GM12874 (cell line): Measurements from ENCODE around the gene APOBEC3B.

Source experiments
- TF ChIP-seq, protein P1 (sequence below): IDR thresholded peaks from 2 replicates; pipeline ENCODE4 v1.5.1; 2011; ENCODE audit warnings: low read depth, mild to moderate bottlenecking, control low read depth, low read length, moderate library complexity; ENCODE audit not compliant: insufficient read depth

APOBEC3B gene

DNA sequence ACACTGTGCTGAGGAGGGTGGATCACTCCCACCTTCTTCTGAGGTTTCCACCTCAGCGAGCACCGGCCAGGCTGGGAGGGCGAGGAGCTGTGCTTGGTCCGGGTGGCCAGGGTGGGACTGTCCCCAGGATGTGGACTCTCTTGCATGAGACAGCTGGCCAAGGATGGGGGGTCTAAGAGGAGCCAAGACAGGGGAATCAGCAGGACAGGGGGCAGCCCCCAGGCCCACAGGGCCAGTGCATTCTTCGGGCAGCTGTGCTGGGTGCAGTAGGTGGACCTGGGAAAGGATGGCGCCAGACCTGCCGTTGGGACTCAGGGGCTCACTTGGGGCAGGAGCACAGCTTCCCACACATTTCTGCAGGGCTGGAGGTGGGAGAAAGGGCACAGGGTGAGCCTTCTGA is 15.2 kb upstream of the APOBEC3B start:
- TF ChIP-seq, protein P1, sequence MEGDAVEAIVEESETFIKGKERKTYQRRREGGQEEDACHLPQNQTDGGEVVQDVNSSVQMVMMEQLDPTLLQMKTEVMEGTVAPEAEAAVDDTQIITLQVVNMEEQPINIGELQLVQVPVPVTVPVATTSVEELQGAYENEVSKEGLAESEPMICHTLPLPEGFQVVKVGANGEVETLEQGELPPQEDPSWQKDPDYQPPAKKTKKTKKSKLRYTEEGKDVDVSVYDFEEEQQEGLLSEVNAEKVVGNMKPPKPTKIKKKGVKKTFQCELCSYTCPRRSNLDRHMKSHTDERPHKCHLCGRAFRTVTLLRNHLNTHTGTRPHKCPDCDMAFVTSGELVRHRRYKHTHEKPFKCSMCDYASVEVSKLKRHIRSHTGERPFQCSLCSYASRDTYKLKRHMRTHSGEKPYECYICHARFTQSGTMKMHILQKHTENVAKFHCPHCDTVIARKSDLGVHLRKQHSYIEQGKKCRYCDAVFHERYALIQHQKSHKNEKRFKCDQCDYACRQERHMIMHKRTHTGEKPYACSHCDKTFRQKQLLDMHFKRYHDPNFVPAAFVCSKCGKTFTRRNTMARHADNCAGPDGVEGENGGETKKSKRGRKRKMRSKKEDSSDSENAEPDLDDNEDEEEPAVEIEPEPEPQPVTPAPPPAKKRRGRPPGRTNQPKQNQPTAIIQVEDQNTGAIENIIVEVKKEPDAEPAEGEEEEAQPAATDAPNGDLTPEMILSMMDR = no peak

DNA sequence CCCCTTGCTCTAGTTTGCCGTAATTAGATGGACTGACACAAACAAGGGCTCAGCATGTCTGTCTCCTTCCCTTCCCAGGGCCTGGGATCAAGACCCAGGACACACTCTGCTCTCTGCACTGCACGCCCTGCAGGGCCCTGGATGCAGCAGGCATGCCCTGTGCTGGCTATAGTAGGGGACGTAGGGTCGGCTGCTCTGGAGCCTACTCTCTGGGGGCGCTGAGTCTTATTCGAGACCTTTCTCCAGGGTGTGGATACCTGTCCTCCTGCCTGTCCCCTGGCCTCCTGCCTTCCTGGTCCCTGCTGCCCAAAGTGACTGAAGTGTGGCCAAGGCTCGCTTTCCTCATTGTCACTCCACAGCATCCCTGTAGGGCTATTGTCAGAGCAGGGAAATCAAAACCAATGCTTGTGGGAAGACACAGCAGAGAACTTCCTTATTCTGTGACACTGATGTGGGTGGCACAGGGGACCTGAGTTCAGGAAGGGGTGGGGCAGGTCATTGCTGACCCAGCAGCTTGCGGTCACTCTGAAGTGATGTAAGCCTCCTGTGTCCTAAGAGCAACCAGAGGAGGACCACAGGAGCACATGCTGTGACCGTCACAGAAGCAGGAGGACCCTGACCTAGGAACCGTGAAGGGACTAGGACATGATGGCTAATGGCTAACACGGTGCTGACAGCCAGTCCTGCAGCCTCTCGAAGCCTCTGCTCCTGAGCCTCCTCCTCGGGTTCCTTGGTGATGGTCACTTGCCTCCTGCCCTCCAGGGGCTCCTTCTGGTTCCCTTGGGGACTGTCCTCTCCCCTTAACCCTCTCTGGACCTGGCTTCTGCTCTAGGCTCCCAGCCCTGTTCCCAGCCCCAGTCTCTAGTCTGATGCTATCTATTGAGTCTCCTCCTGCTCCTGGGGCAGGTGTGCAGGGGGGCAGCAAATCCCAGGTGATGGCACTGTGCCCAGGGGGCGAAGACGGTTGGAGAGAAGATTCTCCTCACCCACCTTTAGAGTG is 14.4 kb upstream of the APOBEC3B start:
- TF ChIP-seq, protein P1 = no peak

DNA sequence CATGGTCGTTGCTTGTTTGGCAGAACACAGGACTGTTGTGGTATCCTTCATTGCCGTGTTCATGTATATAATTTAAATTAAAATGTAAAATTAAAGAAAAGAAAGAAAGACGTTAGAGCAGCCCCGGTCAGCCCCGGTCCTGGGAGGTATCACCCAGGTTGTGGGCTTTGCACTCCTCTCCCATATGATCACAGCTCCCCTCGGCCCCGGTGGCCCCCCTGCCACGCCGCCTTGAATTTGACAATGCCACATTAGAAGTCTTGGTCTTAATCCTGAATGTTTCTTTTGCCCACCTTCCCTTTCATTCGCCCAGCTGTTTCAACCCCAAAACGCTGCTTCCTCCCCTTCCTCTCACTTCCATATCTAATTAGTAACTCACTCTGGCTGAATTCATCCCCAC is 13.3 kb upstream of the APOBEC3B start:
- TF ChIP-seq, protein P1 = no peak

DNA sequence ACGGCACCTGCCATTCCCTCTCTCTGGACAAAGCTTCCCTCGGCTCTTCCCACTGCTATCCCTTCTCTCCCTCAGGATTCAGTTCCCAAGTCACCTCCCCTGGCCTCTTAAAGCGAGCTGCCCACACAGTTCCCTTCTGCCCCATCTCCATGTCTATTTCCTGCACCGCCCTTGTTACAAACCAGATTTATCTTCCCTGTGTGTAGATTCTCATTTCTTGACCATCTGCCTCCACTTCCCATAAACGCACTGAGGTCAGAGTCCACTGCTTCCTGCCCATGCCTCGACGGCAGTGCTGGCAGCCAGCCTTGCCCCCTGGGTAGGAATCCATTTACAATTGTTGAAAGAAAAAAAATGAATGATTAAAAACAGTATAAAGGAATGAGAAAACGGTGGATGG is 11.6 kb upstream of the APOBEC3B start:
- TF ChIP-seq, protein P1 = no peak

DNA sequence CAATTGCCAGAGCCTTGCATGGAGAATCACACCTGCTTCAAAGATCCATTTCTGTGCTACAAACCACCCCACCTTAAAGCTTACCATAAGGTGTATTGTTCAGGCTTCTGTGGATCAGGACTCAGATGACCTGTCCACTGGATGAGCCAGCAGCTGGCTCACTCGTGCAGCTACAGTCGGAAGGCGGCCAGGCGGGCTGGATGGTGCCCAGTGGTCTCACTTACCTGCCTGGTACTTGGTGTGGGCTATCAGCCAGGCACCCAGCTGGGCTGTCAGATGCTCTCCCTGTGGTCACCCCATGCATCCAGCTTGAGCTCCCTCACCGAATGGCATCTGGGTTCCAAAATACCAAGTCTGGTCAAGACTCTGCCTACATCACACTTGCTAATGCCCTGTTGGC is 10.9 kb upstream of the APOBEC3B start:
- TF ChIP-seq, protein P1 = no peak

DNA sequence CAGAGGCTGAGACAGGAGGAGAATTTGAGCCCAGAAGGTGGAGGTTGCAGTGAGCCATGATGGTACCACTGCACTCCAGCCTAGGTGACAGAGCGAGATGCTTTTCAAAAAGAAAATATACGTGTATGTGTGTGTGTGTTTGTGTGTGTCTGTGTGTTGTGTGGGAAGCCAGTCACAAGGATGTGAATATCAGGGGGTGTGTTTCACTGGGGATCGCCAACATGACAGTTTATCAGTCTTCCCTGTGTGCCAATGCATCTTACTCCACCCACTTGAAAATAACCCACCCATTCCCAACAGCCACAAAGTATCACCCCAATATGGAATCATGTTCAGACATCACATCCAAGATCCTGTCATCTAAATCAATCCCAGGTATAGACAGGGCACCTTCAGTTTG is 10.4 kb upstream of the APOBEC3B start:
- TF ChIP-seq, protein P1 = no peak

DNA sequence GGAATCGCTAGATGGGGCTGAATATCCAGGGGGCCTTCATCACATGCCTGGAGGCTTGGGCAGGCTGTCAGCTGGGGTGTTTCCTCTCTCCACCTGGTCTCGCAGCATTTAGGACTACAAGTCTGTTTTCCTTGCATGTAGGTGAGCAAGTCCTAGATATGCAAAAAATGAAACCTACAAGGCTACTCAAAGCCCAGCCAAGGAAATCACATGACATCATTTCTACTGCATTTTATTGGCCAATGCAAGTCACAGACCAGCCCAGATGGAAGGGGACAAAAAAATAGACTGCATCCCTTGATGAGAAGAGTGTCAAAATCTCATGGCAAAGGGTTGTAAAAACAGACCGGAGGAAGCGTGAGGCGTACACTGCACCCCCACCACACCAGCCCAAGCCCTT is 9.6 kb upstream of the APOBEC3B start:
- TF ChIP-seq, protein P1 = no peak
